Adrenal gland (tissue), 5 donors: Measurements from ENCODE around the gene C12orf76.

Source experiments
- CTCF ChIP-seq, 6 experiments: fragments of 450-650 bp in 4 of 6; fragments of 200-600 bp in 2 of 6; sonication (generic) in 1 of 6; IDR thresholded peaks; 1 replicate in 5 of 6; 2 replicates in 1 of 6; pipeline versions ENCODE4 v1.5.1 to v1.8.0; 2016 to 2021; ENCODE audit warnings: antibody characterized with exemption in 6 of 6, mild to moderate bottlenecking in 2 of 6, moderate library complexity in 1 of 6
- POLR2A ChIP-seq, 2 donors: fragments of 450-650 bp; IDR thresholded peaks; one replicate each; pipeline ENCODE4 v1.6.1; 2017; ENCODE audit warnings: antibody characterized with exemption in 2 of 2, mild to moderate bottlenecking in 2 of 2, moderate library complexity in 1 of 2
- donor health status: DM: no; HTN: no; CAD: no.

- TF ChIP-seq POLR2A (IDR thresholded peaks at IDR 0.05) = no peak
- no peak for TF ChIP-seq CTCF (IDR thresholded peaks at IDR 0.05)
Measured at GRCh38 chr12:110028323-110028722, 20.0 kb downstream of the C12orf76 start.
